GM19372 (cell line): ENCODE results near the gene SERPINB4.
"Not testable (repeated sequence)": the region's sequence is repeated elsewhere in the genome, so short reads cannot be mapped to it uniquely, and the experiment has no call there.

ENCODE experiments used
- ATAC-seq: cut with Tn5 transposase; IDR thresholded peaks from one replicate; pipeline ENCODE4 v1.9.1; 2021; ENCODE audit warnings: mild to moderate bottlenecking, low read depth, moderate library complexity; ENCODE audit not compliant: unreplicated experiment

The SERPINB4 gene

GRCh38 chr18:63644142-63644541 is at the start of gene SERPINB4:
Gene SERPINB4, minus strand, starts transcription at chr18:63644256. Its CDS starts 679 bp downstream, at chr18:63643577.
- ATAC-seq = not testable (repeated sequence)

GRCh38 chr18:63689064-63689463 is 45.0 kb upstream of the SERPINB4 start:
- ATAC-seq = no peak

- no peak for ATAC-seq
Observed at GRCh38 chr18:63686871-63687270, 42.8 kb upstream of the SERPINB4 start.

- no peak for ATAC-seq
Observed at GRCh38 chr18:63684718-63685117, 40.7 kb upstream of the SERPINB4 start.

- no peak for ATAC-seq
Observed at GRCh38 chr18:63683890-63684289, 39.8 kb upstream of the SERPINB4 start.

GRCh38 chr18:63683152-63683551 is 39.1 kb upstream of the SERPINB4 start:
- no peak for ATAC-seq

- no peak for ATAC-seq
Observed at GRCh38 chr18:63681449-63682340, 37.6 kb upstream of the SERPINB4 start.

- ATAC-seq = no peak
Observed at GRCh38 chr18:63679820-63680606, 36.0 kb upstream of the SERPINB4 start.

- ATAC-seq = no peak
Observed at GRCh38 chr18:63677500-63678225, 33.6 kb upstream of the SERPINB4 start.

GRCh38 chr18:63676526-63677323 is 32.7 kb upstream of the SERPINB4 start:
- ATAC-seq = peak; percentile 93

GRCh38 chr18:63664571-63664970 is 20.5 kb upstream of the SERPINB4 start:
- ATAC-seq = no peak

- ATAC-seq = not testable (repeated sequence)
Observed at GRCh38 chr18:63661750-63662149, 17.7 kb upstream of the SERPINB4 start, which contains the start of gene SERPINB3. Gene SERPINB3, minus strand, starts transcription at chr18:63661893. Its CDS starts 677 bp downstream, at chr18:63661216.

GRCh38 chr18:63658920-63659319 is 14.9 kb upstream of the SERPINB4 start:
- ATAC-seq = not testable (repeated sequence)

GRCh38 chr18:63650271-63650670 is 6.2 kb upstream of the SERPINB4 start:
- ATAC-seq = not testable (repeated sequence)

- no peak for ATAC-seq
Observed at GRCh38 chr18:63648241-63648640, 4.2 kb upstream of the SERPINB4 start.

- ATAC-seq = no peak
Observed at GRCh38 chr18:63646936-63647335, 2.9 kb upstream of the SERPINB4 start.

GRCh38 chr18:63644694-63645093 is 638 bp upstream of the SERPINB4 start:
- not testable (repeated sequence) for ATAC-seq

- not testable (repeated sequence) for ATAC-seq
Observed at GRCh38 chr18:63642668-63643356, 1.2 kb downstream of the SERPINB4 start.

GRCh38 chr18:63641157-63641680 is 2.8 kb downstream of the SERPINB4 start:
- not testable (repeated sequence) for ATAC-seq
